Lung (tissue), 12 donors: ENCODE results near the gene EPHA6. TPM values are rescaled to one million over a fixed set of nuclear protein-coding genes. Genes with fewer than 3 reads are reported as not detected.

Experiments used
- ATAC-seq: fragments of 200-7000 bp; cut with Tn5 transposase; one replicate; pipeline ENCODE4 v1.9.1; 2020; ENCODE audit warnings: moderate number of reproducible peaks; ENCODE audit not compliant: insufficient read depth, low FRiP score
- DNase-seq, 3 donors: peaks; one replicate each; pipeline ENCODE4 v3.0.0-alpha.2; 2013 to 2017
- H3K27ac ChIP-seq, 2 donors: one replicate each; pipeline ENCODE4 v1.5.1; 2013; ENCODE audit warnings: mild to moderate bottlenecking in 2 of 2, moderate library complexity in 2 of 2, control low read depth in 1 of 2, inconsistent platforms in 1 of 2, low read depth in 1 of 2, low read length in 1 of 2
- H3K27me3 ChIP-seq, 3 donors: one replicate each; pipeline ENCODE4 v1.5.1; 2013; ENCODE audit warnings: low read length in 2 of 3; ENCODE audit not compliant: control insufficient read depth in 3 of 3, insufficient read depth in 3 of 3
- H3K36me3 ChIP-seq, 4 donors: one replicate each; pipeline ENCODE4 v1.5.1; 2013; ENCODE audit warnings: low read length in 4 of 4, mild to moderate bottlenecking in 1 of 4, moderate library complexity in 1 of 4; ENCODE audit not compliant: control insufficient read depth in 4 of 4, insufficient read depth in 4 of 4
- H3K4me1 ChIP-seq, 5 donors: one replicate each; pipeline ENCODE4 v1.5.1; 2013; ENCODE audit warnings: low read length in 5 of 5, mild to moderate bottlenecking in 2 of 5, moderate library complexity in 1 of 5; ENCODE audit not compliant: control insufficient read depth in 5 of 5, insufficient read depth in 5 of 5
- H3K4me3 ChIP-seq: one replicate; pipeline ENCODE4 v1.5.1; 2013; ENCODE audit warnings: mild to moderate bottlenecking, control low read depth, moderate library complexity
- H3K9ac ChIP-seq, 2 donors: one replicate each; pipeline ENCODE4 v1.5.1; 2013; ENCODE audit warnings: low read length in 2 of 2, control low read depth in 1 of 2; ENCODE audit not compliant: insufficient read depth in 1 of 2
- H3K9me3 ChIP-seq, 4 donors: one replicate each; pipeline ENCODE4 v1.5.1; 2013; ENCODE audit warnings: low read length in 3 of 4, mild to moderate bottlenecking in 1 of 4, moderate library complexity in 1 of 4; ENCODE audit not compliant: control insufficient read depth in 4 of 4, insufficient read depth in 3 of 4
- WGBS, 2 donors: extraction: QIAGEN DNeasy Blood & Tissue Kit; methylation state at CpG; one replicate each; pipeline ENCODE4 v1.1.7; 2013; 5-methylcytosine and 5-hydroxymethylcytosine counted together
- polyA plus RNA-seq, 2 donors: library from polyadenylated mRNA; stranded (reverse); fragments of 200-250 nt; gene quantifications; one replicate each; pipeline ENCODE4 v1.2.1, GENCODE V29; 2013
- total RNA-seq, 2 donors: library from RNA; depleted of rRNA in 1 of 2; stranded (reverse); fragments of >200 nt in 1 of 2; gene quantifications; one replicate each; pipeline ENCODE4 v1.2.1, GENCODE V29; 2014 to 2021
- TF ChIP-seq, protein P1 (sequence below): IDR thresholded peaks from 2 replicates; pipeline ENCODE4 v1.5.1; 2012; ENCODE audit warnings: mild to moderate bottlenecking; ENCODE audit errors: control extremely low read depth, extremely low read depth
- donor health status: control.
- donor health status: control.
- donor health status: Bipolar disorder and iron deficiency.
- donor health status: healthy.
- donor health status: DM: yes; HTN: yes; CAD: no.

EPHA6 gene
- total and polyA plus RNA-seq, 4 donors = 0.31 to 1.3 TPM; not detected in 2

GRCh38 chr3:97297032-97297431, 482.6 kb downstream of the EPHA6 start:
- TF ChIP-seq, protein P1, sequence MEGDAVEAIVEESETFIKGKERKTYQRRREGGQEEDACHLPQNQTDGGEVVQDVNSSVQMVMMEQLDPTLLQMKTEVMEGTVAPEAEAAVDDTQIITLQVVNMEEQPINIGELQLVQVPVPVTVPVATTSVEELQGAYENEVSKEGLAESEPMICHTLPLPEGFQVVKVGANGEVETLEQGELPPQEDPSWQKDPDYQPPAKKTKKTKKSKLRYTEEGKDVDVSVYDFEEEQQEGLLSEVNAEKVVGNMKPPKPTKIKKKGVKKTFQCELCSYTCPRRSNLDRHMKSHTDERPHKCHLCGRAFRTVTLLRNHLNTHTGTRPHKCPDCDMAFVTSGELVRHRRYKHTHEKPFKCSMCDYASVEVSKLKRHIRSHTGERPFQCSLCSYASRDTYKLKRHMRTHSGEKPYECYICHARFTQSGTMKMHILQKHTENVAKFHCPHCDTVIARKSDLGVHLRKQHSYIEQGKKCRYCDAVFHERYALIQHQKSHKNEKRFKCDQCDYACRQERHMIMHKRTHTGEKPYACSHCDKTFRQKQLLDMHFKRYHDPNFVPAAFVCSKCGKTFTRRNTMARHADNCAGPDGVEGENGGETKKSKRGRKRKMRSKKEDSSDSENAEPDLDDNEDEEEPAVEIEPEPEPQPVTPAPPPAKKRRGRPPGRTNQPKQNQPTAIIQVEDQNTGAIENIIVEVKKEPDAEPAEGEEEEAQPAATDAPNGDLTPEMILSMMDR = no peak
- DNase-seq (no peak), ATAC-seq (no peak)
- H3K9me3 ChIP-seq = peaks cover 0 to 17% (median 0%) of the 10 kb centered on the region in 4 donors
- H3K27me3 ChIP-seq = no peaks in the 10 kb centered on the region
- no peaks in the 10 kb centered on the region for H3K4me1 ChIP-seq
- H3K27ac ChIP-seq = no peak overlapping the region
- WGBS, 2 donors = 41 to 60% methylated on average over 1 of the region's 1 CpG
- H3K9ac ChIP-seq = no peak overlapping the region
- no peaks in the 10 kb centered on the region for H3K36me3 ChIP-seq
- no peak overlapping the region for H3K4me3 ChIP-seq

DNA sequence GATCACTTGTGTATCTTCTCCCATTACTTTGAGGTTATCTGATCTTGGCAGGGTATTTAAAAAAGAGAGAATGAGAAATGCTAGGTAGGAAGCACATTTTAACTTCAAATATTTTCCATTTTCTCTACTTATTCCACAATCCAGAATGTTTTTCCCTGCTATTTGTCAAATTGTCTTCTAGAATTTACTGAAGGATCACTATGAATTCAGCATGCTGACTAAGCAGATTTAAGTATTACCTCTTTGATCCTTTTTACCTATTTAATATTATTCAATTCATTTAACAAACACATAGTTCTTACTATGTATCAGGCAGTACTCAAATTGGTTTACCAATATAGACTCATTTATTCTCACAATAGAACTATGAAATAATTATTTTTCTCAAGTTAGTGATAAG, 486.7 kb downstream of the EPHA6 start:
- no peak for ATAC-seq
- DNase-seq = no peak

GRCh38 chr3:97306226-97306625, 491.8 kb downstream of the EPHA6 start:
- ATAC-seq (no peak), DNase-seq (no peak)
- H3K27me3 ChIP-seq = no peaks in the 10 kb centered on the region
- TF ChIP-seq, protein P1 = no peak
- peaks cover 0 to 6% (median 0%) of the 10 kb centered on the region in 4 donors for H3K9me3 ChIP-seq
- H3K27ac ChIP-seq = no peak overlapping the region
- no peaks in the 10 kb centered on the region for H3K36me3 ChIP-seq
- no peaks in the 10 kb centered on the region for H3K4me1 ChIP-seq
- WGBS, 2 donors = 61 to 79% methylated on average over 1 of the region's 1 CpG
- no peak overlapping the region for H3K9ac ChIP-seq
- H3K4me3 ChIP-seq = no peak overlapping the region

More for the DNA sequence above, 486.7 kb downstream of the EPHA6 start:
- Histone ChIP-seq H3K36me3 (no peaks in the 10 kb centered on the region), H3K4me3 (no peak overlapping the region), H3K27me3 (no peaks in the 10 kb centered on the region), H3K9me3 (peaks cover 0 to 6% (median 2%) of the 10 kb centered on the region in 4 donors), H3K9ac (no peak overlapping the region), H3K4me1 (no peaks in the 10 kb centered on the region), H3K27ac (no peak overlapping the region)
- TF ChIP-seq, protein P1 = no peak

DNA sequence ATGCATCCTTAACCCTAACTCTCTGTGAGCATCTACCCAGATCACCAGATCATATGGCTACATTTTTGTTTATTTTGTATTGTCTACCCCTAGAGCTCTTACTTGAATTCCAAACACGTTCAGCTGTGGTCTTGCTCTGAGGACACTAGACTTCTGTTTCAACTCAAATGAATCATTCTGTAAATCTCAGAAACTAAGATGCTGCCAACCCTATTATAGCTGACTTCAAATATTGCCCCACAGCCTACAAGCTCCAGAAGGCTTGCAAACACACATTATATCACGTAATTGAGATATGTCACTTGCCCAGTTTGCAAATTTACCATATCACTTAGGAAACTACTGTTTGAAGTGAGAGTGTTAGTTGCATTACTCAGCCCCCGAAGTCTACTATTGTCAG, 524.0 kb downstream of the EPHA6 start:
- Histone ChIP-seq H3K27me3 (no peaks in the 10 kb centered on the region), H3K9ac (no peak overlapping the region), H3K27ac (no peak overlapping the region), H3K36me3 (no peaks in the 10 kb centered on the region), H3K4me1 (no peaks in the 10 kb centered on the region), H3K9me3 (no peaks in the 10 kb centered on the region), H3K4me3 (no peak overlapping the region)
- TF ChIP-seq, protein P1 = no peak
- WGBS, 2 donors = 64 to 77% methylated on average over 3 of the region's 3 CpGs
- DNase-seq (no peak), ATAC-seq (no peak)
